Stromal cell of bone marrow (primary cell): ENCODE data around the gene CDC20B.
"Not testable (repeated sequence)": the region's sequence is repeated elsewhere in the genome, so short reads cannot be mapped to it uniquely, and the experiment has no call there.

Experiments used
- DNase-seq: peaks from one replicate; pipeline ENCODE4 v3.0.0-alpha.2; 2012; ENCODE audit warnings: low read depth

The CDC20B gene

GRCh38 chr5:55160493-55161209, 12.3 kb downstream of the CDC20B start:
- DNase-seq, result peak; percentile 93

DNA sequence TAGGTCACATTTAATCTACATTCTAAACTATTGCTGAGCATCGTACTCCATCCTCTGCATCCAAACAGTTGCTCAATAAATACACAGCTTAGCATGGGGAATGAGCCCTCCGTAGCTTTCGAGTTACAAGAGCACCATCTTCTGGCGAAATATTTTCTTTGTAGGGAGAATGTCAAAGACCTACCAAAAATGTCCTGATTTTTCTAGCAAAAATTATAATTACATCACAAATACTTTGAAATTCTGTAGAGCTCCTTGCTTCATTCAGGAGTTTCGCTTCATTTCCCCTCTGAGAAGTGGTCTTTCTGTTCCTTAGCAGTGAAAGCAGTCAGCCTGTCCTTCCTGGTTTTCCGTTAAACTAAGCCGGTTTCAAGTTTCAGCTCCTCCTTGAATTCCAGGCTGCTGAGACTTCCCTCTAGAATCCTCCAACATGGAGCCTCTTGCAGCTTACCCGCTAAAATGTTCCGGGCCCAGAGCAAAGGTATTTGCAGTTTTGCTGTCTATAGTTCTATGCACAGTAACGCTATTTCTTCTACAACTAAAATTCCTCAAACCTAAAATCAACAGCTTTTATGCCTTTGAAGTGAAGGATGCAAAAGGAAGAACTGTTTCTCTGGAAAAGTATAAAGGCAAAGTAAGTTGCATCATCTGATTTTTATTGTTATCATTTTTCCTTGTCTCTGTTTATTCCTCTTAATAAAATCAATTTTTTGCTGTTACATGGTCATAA, 13.0 kb downstream of the CDC20B start, which contains the start of gene GPX8:
TSS of gene GPX8 (plus strand) at position 409 of the 730 bp plus-strand sequence. CDS start at position 431, 22 bp downstream.
- peak; percentile 79 for DNase-seq

- no peak for DNase-seq
Observed at GRCh38 chr5:55154873-55155272, 18.1 kb downstream of the CDC20B start.

- DNase-seq, result peak; percentile 35
Observed at GRCh38 chr5:55151923-55152842, 20.8 kb downstream of the CDC20B start.

DNA sequence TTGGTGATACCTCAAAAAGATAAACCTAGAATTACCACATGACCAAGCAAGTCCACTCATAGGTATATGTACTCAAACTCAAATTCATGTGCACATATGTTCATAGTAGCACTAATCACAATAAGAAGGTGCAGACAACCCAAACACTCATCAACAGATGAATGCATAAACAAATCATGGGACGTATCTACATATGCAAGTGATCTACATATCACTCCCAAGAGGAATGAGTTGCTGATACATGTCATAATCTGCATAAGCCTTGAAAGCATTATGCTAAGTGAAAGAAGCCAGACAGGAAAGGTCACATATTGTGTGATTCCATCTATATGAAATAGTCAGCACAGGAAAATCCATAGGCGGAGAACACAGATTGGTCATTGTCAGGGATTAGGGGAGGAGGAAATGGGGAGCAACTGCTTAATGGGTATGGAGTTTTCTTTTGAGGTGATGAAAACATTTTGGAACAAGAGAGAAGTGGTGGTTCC, 23.6 kb downstream of the CDC20B start:
- no peak for DNase-seq

DNA sequence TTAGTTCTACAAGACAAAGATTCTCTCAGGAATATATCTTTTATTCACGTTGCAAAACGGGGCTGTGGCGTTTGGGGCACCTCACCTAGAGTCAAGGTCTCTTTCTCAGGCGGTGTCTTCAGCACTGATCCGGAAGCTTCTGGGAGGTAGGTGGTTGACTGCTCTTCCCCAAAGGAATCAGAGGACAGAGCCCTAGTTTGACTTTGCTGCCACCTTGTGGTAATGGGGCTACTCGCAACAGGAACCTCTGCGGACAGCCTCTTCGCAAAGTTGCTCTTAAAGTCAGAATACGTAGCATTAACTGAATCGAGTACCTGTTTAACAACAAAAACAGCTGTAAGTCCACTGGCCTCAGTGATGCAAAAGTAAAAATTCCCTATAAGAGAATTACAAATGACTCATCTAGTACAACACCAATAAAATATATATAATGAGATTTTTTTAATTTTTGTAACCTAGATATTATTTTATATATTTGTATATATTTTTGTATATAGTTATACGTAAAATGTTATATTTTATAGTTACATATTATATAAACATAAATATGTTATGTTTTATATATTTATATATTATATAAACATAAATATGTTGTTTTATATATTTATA, 26.3 kb downstream of the CDC20B start:
- peak; percentile 71 for DNase-seq

GRCh38 chr5:55146080-55146479, 26.9 kb downstream of the CDC20B start:
- DNase-seq, result no peak

- DNase-seq, result no peak
Observed at GRCh38 chr5:55143624-55144023, 29.4 kb downstream of the CDC20B start.

GRCh38 chr5:55141945-55142690, 30.9 kb downstream of the CDC20B start:
- no peak for DNase-seq

- DNase-seq, result no peak
Observed at GRCh38 chr5:55140908-55141665, 31.9 kb downstream of the CDC20B start.

DNA sequence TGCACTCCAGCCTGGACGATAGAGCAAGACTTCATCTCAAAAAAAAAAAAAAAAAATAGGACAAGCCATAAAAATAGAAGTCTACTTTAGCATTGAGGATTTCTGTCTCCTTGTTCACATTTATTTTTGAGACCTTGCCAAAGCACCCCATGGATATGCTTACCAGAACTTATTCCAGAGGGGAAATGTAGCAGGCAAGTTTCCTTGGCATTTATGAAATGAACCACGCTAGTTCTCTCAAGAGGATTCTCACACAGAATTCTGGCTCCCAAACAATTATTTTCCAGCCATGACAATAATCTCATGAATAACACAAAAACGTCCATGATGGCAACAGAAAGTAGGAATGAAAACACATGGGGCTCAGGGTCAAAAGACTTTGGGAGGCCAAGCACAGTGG, 36.5 kb downstream of the CDC20B start:
- DNase-seq, result peak; percentile 41

- DNase-seq, result no peak
Observed at GRCh38 chr5:55134053-55134722, 38.8 kb downstream of the CDC20B start.

- DNase-seq, result no peak
Observed at GRCh38 chr5:55123365-55123764, 49.6 kb downstream of the CDC20B start.

- DNase-seq, result no peak
Observed at GRCh38 chr5:55114061-55114460, 58.9 kb downstream of the CDC20B start.

DNA sequence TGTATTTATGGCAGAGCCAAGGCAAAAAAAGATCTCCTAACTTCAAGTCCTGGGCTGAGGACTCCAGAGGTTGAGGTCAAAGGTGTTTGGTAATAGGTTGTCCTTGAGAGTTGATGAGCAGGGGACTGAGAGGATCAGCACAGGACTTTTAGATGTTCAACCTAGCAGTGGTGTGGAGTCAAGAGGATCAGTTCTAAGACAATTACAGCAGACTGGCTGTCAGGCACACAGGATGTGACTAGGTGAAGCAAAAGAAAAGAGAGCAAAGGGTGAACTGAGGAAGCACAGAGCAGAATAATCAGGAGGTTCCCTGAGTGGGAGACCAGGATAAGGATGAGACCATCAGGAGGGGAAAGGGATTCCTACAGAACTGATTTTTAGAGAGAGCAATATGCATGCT, 59.6 kb downstream of the CDC20B start:
- DNase-seq, result no peak

DNA sequence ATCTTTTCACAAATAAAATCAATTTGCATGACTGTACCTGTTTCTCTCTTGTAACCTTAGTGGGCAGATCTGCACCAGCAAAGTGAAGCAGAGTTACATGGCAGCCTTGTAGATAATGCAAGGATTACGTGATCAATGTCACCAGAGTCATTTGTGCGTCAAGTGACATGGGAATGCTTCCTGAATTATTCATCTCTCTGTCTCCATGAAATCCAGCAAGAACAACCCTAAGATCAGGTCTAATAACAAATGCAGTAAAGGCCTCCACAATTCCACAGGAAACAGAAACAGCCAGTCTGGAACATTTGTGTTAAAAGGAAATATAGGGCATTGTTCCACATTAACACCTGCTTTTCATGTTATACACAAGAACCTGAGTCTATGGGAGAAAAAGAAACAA, 62.8 kb downstream of the CDC20B start:
- DNase-seq, result no peak

GRCh38 chr5:55108661-55109060, 64.3 kb downstream of the CDC20B start:
- DNase-seq, result no peak

GRCh38 chr5:55105976-55106375, 67.0 kb downstream of the CDC20B start:
- not testable (repeated sequence) for DNase-seq

DNA sequence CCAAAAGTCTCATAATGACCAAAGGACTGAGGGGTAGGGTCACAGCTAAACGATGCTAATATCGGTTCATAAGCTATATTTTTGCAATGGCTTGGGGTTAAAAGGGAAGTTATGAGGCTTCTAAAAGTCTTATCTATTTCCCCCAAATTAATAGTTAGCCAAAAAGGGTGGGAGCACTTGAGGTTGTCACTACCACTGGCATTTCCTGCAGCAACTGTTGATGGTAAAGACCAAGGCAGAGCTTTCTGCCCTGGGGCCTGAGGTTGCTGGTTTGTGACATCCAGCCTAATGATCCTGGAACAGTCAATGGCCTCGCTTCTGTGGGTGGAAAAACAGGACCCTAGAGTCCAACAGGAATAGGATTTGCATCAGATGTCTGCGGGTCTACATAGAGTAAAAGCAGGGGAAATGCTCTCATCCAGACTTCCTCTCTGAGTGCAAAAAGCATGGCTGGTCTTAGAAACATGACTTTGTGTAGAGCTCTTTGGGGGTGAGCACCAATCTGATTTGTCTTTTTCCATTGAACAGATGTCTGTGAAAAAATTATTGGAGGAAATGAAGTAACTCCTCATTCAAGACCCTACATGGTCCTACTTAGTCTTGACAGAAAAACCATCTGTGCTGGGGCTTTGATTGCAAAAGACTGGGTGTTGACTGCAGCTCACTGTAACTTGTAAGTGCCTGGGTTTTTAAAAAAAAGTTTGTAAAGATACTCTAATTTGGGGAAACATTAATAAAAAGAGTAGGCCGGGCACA, 67.9 kb downstream of the CDC20B start:
- no peak for DNase-seq
